ENCODE data around the gene FKBP2. TPM values are rescaled to one million over a fixed set of nuclear protein-coding genes. Genes with fewer than 3 reads are reported as not detected.

Gene FKBP2
- total and polyA plus RNA-seq, 2 of the 13 experiments (the other 11 are each of a cell fraction or from before 2014, with no cell fraction given) = 30.1 to 53.3 TPM

- TF ChIP-seq, protein P1, sequence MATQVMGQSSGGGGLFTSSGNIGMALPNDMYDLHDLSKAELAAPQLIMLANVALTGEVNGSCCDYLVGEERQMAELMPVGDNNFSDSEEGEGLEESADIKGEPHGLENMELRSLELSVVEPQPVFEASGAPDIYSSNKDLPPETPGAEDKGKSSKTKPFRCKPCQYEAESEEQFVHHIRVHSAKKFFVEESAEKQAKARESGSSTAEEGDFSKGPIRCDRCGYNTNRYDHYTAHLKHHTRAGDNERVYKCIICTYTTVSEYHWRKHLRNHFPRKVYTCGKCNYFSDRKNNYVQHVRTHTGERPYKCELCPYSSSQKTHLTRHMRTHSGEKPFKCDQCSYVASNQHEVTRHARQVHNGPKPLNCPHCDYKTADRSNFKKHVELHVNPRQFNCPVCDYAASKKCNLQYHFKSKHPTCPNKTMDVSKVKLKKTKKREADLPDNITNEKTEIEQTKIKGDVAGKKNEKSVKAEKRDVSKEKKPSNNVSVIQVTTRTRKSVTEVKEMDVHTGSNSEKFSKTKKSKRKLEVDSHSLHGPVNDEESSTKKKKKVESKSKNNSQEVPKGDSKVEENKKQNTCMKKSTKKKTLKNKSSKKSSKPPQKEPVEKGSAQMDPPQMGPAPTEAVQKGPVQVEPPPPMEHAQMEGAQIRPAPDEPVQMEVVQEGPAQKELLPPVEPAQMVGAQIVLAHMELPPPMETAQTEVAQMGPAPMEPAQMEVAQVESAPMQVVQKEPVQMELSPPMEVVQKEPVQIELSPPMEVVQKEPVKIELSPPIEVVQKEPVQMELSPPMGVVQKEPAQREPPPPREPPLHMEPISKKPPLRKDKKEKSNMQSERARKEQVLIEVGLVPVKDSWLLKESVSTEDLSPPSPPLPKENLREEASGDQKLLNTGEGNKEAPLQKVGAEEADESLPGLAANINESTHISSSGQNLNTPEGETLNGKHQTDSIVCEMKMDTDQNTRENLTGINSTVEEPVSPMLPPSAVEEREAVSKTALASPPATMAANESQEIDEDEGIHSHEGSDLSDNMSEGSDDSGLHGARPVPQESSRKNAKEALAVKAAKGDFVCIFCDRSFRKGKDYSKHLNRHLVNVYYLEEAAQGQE (IDR thresholded peaks at IDR 0.05; ENCODE audit: borderline replicate concordance in 1 of 2, low read depth in 1 of 2, low read length in 2 of 2) = no peak
- TF ChIP-seq RXRA (CRISPR knock-in tag; IDR thresholded peaks at IDR 0.05) (peak; percentile 56; the same call in 1 of the 2 replicates), CERS6 (CRISPR knock-in tag; IDR thresholded peaks at IDR 0.05) (no peak), KAT2B (IDR thresholded peaks at IDR 0.05; ENCODE audit: borderline replicate concordance, low read depth, low read length) (no peak), ONECUT2 (CRISPR knock-in tag; IDR thresholded peaks at IDR 0.05) (no peak), FOXA1 (IDR thresholded peaks at IDR 0.05) (peak; percentile 51; the same call in 1 of the 2 replicates), FOXA1 (CRISPR knock-in tag; IDR thresholded peaks at IDR 0.05) (peak; percentile 71), ZKSCAN8 (CRISPR knock-in tag; IDR thresholded peaks at IDR 0.05; ENCODE audit: borderline replicate concordance) (no peak), AKAP8 (CRISPR knock-in tag; IDR thresholded peaks at IDR 0.05) (no peak), NFIB (CRISPR knock-in tag; IDR thresholded peaks at IDR 0.05; ENCODE audit: borderline replicate concordance) (no peak), SALL2 (CRISPR knock-in tag; IDR thresholded peaks at IDR 0.05) (0 out of 2 replicates have a peak, but pooled peaks have one; percentile 40), U2AF1 (optimal IDR thresholded peaks at IDR 0.05; ENCODE audit: low read depth, low read length) (no peak), HOXA5 (CRISPR knock-in tag; IDR thresholded peaks at IDR 0.05) (no peak), MED13 (CRISPR knock-in tag; IDR thresholded peaks at IDR 0.05) (no peak), ZBTB33 (CRISPR knock-in tag; IDR thresholded peaks at IDR 0.05) (peak; percentile 48; the same call in 1 of the 2 replicates), NFE2L1 (CRISPR knock-in tag; IDR thresholded peaks at IDR 0.05; ENCODE audit: borderline replicate concordance) (no peak), NR1H2 (CRISPR knock-in tag; IDR thresholded peaks at IDR 0.05; ENCODE audit: borderline replicate concordance, low read depth) (no peak), YEATS2 (CRISPR knock-in tag; IDR thresholded peaks at IDR 0.05; ENCODE audit: borderline replicate concordance) (no peak), ZNF468 (CRISPR knock-in tag; IDR thresholded peaks at IDR 0.05) (no peak)
- TF ChIP-seq, protein P2, sequence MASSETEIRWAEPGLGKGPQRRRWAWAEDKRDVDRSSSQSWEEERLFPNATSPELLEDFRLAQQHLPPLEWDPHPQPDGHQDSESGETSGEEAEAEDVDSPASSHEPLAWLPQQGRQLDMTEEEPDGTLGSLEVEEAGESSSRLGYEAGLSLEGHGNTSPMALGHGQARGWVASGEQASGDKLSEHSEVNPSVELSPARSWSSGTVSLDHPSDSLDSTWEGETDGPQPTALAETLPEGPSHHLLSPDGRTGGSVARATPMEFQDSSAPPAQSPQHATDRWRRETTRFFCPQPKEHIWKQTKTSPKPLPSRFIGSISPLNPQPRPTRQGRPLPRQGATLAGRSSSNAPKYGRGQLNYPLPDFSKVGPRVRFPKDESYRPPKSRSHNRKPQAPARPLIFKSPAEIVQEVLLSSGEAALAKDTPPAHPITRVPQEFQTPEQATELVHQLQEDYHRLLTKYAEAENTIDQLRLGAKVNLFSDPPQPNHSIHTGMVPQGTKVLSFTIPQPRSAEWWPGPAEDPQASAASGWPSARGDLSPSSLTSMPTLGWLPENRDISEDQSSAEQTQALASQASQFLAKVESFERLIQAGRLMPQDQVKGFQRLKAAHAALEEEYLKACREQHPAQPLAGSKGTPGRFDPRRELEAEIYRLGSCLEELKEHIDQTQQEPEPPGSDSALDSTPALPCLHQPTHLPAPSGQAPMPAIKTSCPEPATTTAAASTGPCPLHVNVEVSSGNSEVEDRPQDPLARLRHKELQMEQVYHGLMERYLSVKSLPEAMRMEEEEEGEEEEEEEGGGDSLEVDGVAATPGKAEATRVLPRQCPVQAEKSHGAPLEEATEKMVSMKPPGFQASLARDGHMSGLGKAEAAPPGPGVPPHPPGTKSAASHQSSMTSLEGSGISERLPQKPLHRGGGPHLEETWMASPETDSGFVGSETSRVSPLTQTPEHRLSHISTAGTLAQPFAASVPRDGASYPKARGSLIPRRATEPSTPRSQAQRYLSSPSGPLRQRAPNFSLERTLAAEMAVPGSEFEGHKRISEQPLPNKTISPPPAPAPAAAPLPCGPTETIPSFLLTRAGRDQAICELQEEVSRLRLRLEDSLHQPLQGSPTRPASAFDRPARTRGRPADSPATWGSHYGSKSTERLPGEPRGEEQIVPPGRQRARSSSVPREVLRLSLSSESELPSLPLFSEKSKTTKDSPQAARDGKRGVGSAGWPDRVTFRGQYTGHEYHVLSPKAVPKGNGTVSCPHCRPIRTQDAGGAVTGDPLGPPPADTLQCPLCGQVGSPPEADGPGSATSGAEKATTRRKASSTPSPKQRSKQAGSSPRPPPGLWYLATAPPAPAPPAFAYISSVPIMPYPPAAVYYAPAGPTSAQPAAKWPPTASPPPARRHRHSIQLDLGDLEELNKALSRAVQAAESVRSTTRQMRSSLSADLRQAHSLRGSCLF (CRISPR knock-in tag; IDR thresholded peaks at IDR 0.05; ENCODE audit: borderline replicate concordance) = no peak
Measured at GRCh38 chr11:64237484-64237951, 3.4 kb upstream of the FKBP2 start (continued).

Data from HepG2 (cell line).